Stomach (tissue), 4 donors: ENCODE measurements around the gene MRPL53.

Experiments used
- POLR2A ChIP-seq, 4 donors: fragments of 450-650 bp; IDR thresholded peaks; one replicate each; pipeline ENCODE4 v1.6.1; 2016; ENCODE audit warnings: antibody characterized with exemption in 4 of 4, control low read depth in 2 of 4, mild to moderate bottlenecking in 1 of 4, moderate library complexity in 1 of 4
- TF ChIP-seq, protein P1 (sequence below), 7 experiments: fragments of 450-650 bp in 4 of 7; fragments of 200-600 bp in 3 of 7; sonication (generic) in 3 of 7; IDR thresholded peaks; one replicate each; pipeline ENCODE4 v1.5.1; 2016 to 2019; ENCODE audit warnings: antibody characterized with exemption in 7 of 7, control low read depth in 2 of 7, mild to moderate bottlenecking in 1 of 7

DNA sequence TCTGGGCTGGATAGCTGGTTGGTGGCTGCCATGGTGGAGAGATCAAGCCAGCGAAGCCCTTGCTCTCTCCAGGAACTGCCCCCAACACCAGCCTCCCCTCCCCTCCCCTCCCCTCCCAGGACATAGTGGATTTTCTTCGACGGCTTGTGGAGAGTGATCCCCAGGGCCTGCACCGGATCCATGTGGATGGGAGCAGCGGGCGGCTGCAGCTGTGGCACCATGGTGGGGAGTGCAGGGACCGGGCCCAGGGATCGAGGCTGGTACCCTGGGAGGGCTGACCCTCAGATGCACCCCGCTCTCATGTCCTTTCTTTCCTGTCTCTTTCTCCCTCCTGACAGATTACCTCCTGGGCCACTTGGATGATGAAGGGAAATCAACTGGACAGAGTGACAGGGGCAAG lies 17.4 kb upstream of the MRPL53 start:
- TF ChIP-seq, protein P1, sequence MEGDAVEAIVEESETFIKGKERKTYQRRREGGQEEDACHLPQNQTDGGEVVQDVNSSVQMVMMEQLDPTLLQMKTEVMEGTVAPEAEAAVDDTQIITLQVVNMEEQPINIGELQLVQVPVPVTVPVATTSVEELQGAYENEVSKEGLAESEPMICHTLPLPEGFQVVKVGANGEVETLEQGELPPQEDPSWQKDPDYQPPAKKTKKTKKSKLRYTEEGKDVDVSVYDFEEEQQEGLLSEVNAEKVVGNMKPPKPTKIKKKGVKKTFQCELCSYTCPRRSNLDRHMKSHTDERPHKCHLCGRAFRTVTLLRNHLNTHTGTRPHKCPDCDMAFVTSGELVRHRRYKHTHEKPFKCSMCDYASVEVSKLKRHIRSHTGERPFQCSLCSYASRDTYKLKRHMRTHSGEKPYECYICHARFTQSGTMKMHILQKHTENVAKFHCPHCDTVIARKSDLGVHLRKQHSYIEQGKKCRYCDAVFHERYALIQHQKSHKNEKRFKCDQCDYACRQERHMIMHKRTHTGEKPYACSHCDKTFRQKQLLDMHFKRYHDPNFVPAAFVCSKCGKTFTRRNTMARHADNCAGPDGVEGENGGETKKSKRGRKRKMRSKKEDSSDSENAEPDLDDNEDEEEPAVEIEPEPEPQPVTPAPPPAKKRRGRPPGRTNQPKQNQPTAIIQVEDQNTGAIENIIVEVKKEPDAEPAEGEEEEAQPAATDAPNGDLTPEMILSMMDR (IDR thresholded peaks at IDR 0.05), result no peak
- no peak for TF ChIP-seq POLR2A (IDR thresholded peaks at IDR 0.05)
